H9 (cell line): Measurements from ENCODE around the gene AASDH. TPM values are rescaled to one million over a fixed set of nuclear protein-coding genes. Genes with fewer than 3 reads are reported as not detected.

Experiments
- DNase-seq: peaks from one replicate; pipeline ENCODE4 v3.0.0-alpha.2; 2017
- H2AFZ ChIP-seq: one replicate; pipeline ENCODE4 v1.6.1; 2013; ENCODE audit warnings: mild to moderate bottlenecking, low read length, control low read depth, moderate library complexity
- H2AK5ac ChIP-seq: 2 replicates; pipeline ENCODE4 v1.6.1; 2013; ENCODE audit warnings: low read length, control low read depth, mixed read lengths; ENCODE audit not compliant: insufficient read length
- H2BK120ac ChIP-seq: one replicate; pipeline ENCODE4 v1.6.1; 2013; ENCODE audit warnings: low read depth, mild to moderate bottlenecking, low read length, control low read depth, inconsistent platforms; ENCODE audit not compliant: poor library complexity, severe bottlenecking
- H2BK12ac ChIP-seq: 2 replicates; pipeline ENCODE4 v1.6.1; 2013; ENCODE audit warnings: low read length, control low read depth, mixed read lengths, low read depth; ENCODE audit not compliant: insufficient read length
- H2BK15ac ChIP-seq: 2 replicates; pipeline ENCODE4 v1.6.1; 2013; ENCODE audit warnings: low read depth, low read length, control low read depth
- H2BK20ac ChIP-seq: one replicate; pipeline ENCODE4 v1.6.1; 2013; ENCODE audit warnings: low read depth, mild to moderate bottlenecking, low read length, control low read depth, inconsistent platforms; ENCODE audit not compliant: poor library complexity, severe bottlenecking
- H2BK5ac ChIP-seq: 2 replicates; pipeline ENCODE4 v1.6.1; 2013; ENCODE audit warnings: low read length, control low read depth, mixed read lengths; ENCODE audit not compliant: insufficient read length
- H3K14ac ChIP-seq: 2 replicates; pipeline ENCODE4 v1.6.1; 2013; ENCODE audit warnings: low read length, control low read depth; ENCODE audit not compliant: insufficient read depth
- H3K18ac ChIP-seq: 2 replicates; pipeline ENCODE4 v1.6.1; 2013; ENCODE audit warnings: low read depth, mild to moderate bottlenecking, mixed read lengths, low read length, control low read depth; ENCODE audit not compliant: insufficient read length
- H3K23ac ChIP-seq: 2 replicates; pipeline ENCODE4 v1.6.1; 2013; ENCODE audit warnings: low read length, control low read depth, mixed read lengths, low read depth; ENCODE audit not compliant: insufficient read length
- H3K23me2 ChIP-seq: 2 replicates; pipeline ENCODE4 v1.6.1; 2013; ENCODE audit warnings: low read depth, mild to moderate bottlenecking, mixed read lengths, low read length, control low read depth; ENCODE audit not compliant: insufficient read length, poor library complexity, severe bottlenecking
- H3K27ac ChIP-seq: 2 replicates; pipeline ENCODE4 v1.5.1; 2013; ENCODE audit warnings: low read length, control low read depth, mixed read lengths, low read depth; ENCODE audit not compliant: insufficient read length
- H3K27me3 ChIP-seq: 2 replicates; pipeline ENCODE4 v1.6.1; 2013; ENCODE audit warnings: low read length, control low read depth, inconsistent platforms; ENCODE audit not compliant: insufficient read depth
- H3K4ac ChIP-seq: 2 replicates; pipeline ENCODE4 v1.6.1; 2013; ENCODE audit warnings: low read depth, mild to moderate bottlenecking, control low read depth, inconsistent platforms, low read length, moderate library complexity
- H3K4me1 ChIP-seq: 2 replicates; pipeline ENCODE4 v1.6.1; 2013; ENCODE audit warnings: low read length, control low read depth, inconsistent platforms; ENCODE audit not compliant: insufficient read depth
- H3K4me2 ChIP-seq: 2 replicates; pipeline ENCODE4 v1.6.1; 2013; ENCODE audit warnings: low read length, control low read depth, mixed read lengths; ENCODE audit not compliant: insufficient read length, insufficient read depth
- H3K56ac ChIP-seq: 2 replicates; pipeline ENCODE4 v1.6.1; 2013; ENCODE audit warnings: low read depth, mild to moderate bottlenecking, mixed read lengths, low read length, control low read depth; ENCODE audit not compliant: insufficient read length
- H3K79me1 ChIP-seq: 2 replicates; pipeline ENCODE4 v1.6.1; 2013; ENCODE audit warnings: low read depth, mild to moderate bottlenecking, moderate library complexity, low read length, control low read depth, inconsistent platforms; ENCODE audit not compliant: insufficient read depth, poor library complexity, severe bottlenecking
- H3K79me2 ChIP-seq: 2 replicates; pipeline ENCODE4 v1.6.1; 2013; ENCODE audit warnings: low read length, control low read depth, inconsistent platforms; ENCODE audit not compliant: insufficient read depth
- H3K9ac ChIP-seq: 2 replicates; pipeline ENCODE4 v1.6.1; 2013; ENCODE audit warnings: low read length, control low read depth, mixed read lengths; ENCODE audit not compliant: insufficient read length; ENCODE audit errors: extremely low read depth
- H3K9me3 ChIP-seq: one replicate; pipeline ENCODE4 v1.6.1; 2013; ENCODE audit warnings: low read depth, low read length, inconsistent platforms; ENCODE audit not compliant: control insufficient read depth
- H3T11ph ChIP-seq: one replicate; pipeline ENCODE4 v1.6.1; 2013; ENCODE audit warnings: mild to moderate bottlenecking, low read length, control low read depth, inconsistent platforms
- H4K20me1 ChIP-seq: one replicate; pipeline ENCODE4 v1.6.1; 2013; ENCODE audit not compliant: control insufficient read depth, insufficient read length, insufficient read depth
- H4K5ac ChIP-seq: 2 replicates; pipeline ENCODE4 v1.6.1; 2013; ENCODE audit warnings: low read depth, mild to moderate bottlenecking, mixed read lengths, low read length, control low read depth; ENCODE audit not compliant: insufficient read length
- H4K8ac ChIP-seq: replicated peaks from 2 replicates; pipeline ENCODE4 v1.6.1; 2013; ENCODE audit warnings: low read length, control low read depth, mixed read lengths, low read depth; ENCODE audit not compliant: insufficient read length
- H4K91ac ChIP-seq: 2 replicates; pipeline ENCODE4 v1.6.1; 2013; ENCODE audit warnings: low read depth, mild to moderate bottlenecking, moderate library complexity, mixed read lengths, low read length, control low read depth; ENCODE audit not compliant: insufficient read length
- H3K27ac Mint-ChIP-seq, 3 experiments: 2 replicates in 2 of 3; 3 replicates in 1 of 3; pipeline ENCODE4 v1.8.0; 2020 to 2021; ENCODE audit warnings: mixed read lengths in 3 of 3, mild to moderate bottlenecking in 1 of 3, moderate library complexity in 1 of 3
- H3K27me3 Mint-ChIP-seq: 2 replicates; pipeline ENCODE4 v1.8.0; 2021; ENCODE audit warnings: low read depth, mild to moderate bottlenecking, moderate library complexity, mixed read lengths
- H3K36me3 Mint-ChIP-seq, 3 experiments: 2 replicates in 2 of 3; 3 replicates in 1 of 3; pipeline ENCODE4 v1.8.0; 2020 to 2021; ENCODE audit warnings: low read depth in 3 of 3, mixed read lengths in 3 of 3; ENCODE audit not compliant: insufficient read depth in 1 of 3
- H3K4me1 Mint-ChIP-seq, 2 experiments: 2 replicates each; pipeline ENCODE4 v1.8.0; 2020; ENCODE audit warnings: mixed read lengths in 2 of 2
- H3K4me3 Mint-ChIP-seq, 2 experiments: 2 replicates in 1 of 2; 3 replicates in 1 of 2; pipeline ENCODE4 v1.8.0; 2020 to 2021; ENCODE audit warnings: mild to moderate bottlenecking in 2 of 2, mixed read lengths in 2 of 2, moderate library complexity in 1 of 2
- H3K9me3 Mint-ChIP-seq, 2 experiments: 2 replicates in 1 of 2; 3 replicates in 1 of 2; pipeline ENCODE4 v1.8.0; 2020; ENCODE audit warnings: mild to moderate bottlenecking in 2 of 2, mixed read lengths in 2 of 2, moderate library complexity in 1 of 2
- WGBS: extraction: QIAGEN DNeasy Blood & Tissue Kit; methylation state at CpG from one replicate; pipeline ENCODE4 v1.1.7; 2013; ENCODE audit warnings: missing lambda C conversion rate, low lambda C conversion rate, mixed read lengths; ENCODE audit not compliant: insufficient read length; ENCODE audit errors: extremely low coverage; 5-methylcytosine and 5-hydroxymethylcytosine counted together
- total RNA-seq: library from RNA; stranded (reverse); gene quantifications from 2 replicates; pipeline ENCODE4 v1.2.1, GENCODE V29; 2021
- TF ChIP-seq, protein P1 (sequence below): fragments of 200-600 bp; sonication (generic); conservative IDR thresholded peaks from 3 replicates; pipeline ENCODE4 v1.8.0; 2021; ENCODE audit warnings: antibody characterized with exemption, mild to moderate bottlenecking

AASDH gene
- total RNA-seq, 1 experiment from 2014 or later, result 12.9 TPM

- no peaks in the 10 kb centered on the region for H3K23me2 ChIP-seq
- no peak overlapping the region for H4K8ac ChIP-seq
- no peak overlapping the region for H2BK12ac ChIP-seq
- H3K9me3 ChIP-seq, result no peaks in the 10 kb centered on the region
- no peak overlapping the region for H2BK15ac ChIP-seq
- no CpG with 5 or more reads among the region's 3 CpGs for WGBS
- DNase-seq, result no peak
- Mint-ChIP-seq H3K27me3 (no peaks in the 10 kb centered on the region), H3K4me3 (no peak overlapping the region), H3K4me1 (peaks cover 3% of the 10 kb centered on the region in 2 experiments; a peak in 2 of 4 replicates), H3K27ac (no peak overlapping the region), H3K9me3 (no peaks in the 10 kb centered on the region; a peak in 1 of 5 replicates), H3K36me3 (peaks cover 2 to 13% (median 8%) of the 10 kb centered on the region in 3 experiments; a peak in 5 of 7 replicates)
- no peak overlapping the region for H3K18ac ChIP-seq
- H2AK5ac ChIP-seq, result no peak overlapping the region
- H3K14ac ChIP-seq, result no peak overlapping the region
- H2BK5ac ChIP-seq, result no peak overlapping the region
- no peak overlapping the region for H3T11ph ChIP-seq
- no peaks in the 10 kb centered on the region for H3K79me1 ChIP-seq
- H3K79me2 ChIP-seq, result no peaks in the 10 kb centered on the region
- no peak overlapping the region for H4K5ac ChIP-seq
- H3K4me2 ChIP-seq, result no peak overlapping the region
- no peaks in the 10 kb centered on the region for H4K20me1 ChIP-seq
- no peak overlapping the region for H2AFZ ChIP-seq
- H2BK120ac ChIP-seq, result no peak overlapping the region
- H3K4ac ChIP-seq, result no peak overlapping the region
- H3K56ac ChIP-seq, result no peak overlapping the region
- H3K23ac ChIP-seq, result no peak overlapping the region
- no peak overlapping the region for H3K9ac ChIP-seq
- TF ChIP-seq, protein P1, sequence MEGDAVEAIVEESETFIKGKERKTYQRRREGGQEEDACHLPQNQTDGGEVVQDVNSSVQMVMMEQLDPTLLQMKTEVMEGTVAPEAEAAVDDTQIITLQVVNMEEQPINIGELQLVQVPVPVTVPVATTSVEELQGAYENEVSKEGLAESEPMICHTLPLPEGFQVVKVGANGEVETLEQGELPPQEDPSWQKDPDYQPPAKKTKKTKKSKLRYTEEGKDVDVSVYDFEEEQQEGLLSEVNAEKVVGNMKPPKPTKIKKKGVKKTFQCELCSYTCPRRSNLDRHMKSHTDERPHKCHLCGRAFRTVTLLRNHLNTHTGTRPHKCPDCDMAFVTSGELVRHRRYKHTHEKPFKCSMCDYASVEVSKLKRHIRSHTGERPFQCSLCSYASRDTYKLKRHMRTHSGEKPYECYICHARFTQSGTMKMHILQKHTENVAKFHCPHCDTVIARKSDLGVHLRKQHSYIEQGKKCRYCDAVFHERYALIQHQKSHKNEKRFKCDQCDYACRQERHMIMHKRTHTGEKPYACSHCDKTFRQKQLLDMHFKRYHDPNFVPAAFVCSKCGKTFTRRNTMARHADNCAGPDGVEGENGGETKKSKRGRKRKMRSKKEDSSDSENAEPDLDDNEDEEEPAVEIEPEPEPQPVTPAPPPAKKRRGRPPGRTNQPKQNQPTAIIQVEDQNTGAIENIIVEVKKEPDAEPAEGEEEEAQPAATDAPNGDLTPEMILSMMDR, result no peak
- H3K4me1 ChIP-seq, result no peaks in the 10 kb centered on the region
- H2BK20ac ChIP-seq, result no peak overlapping the region
- no peak overlapping the region for H3K27ac ChIP-seq
- H4K91ac ChIP-seq, result no peak overlapping the region
- H3K27me3 ChIP-seq, result no peaks in the 10 kb centered on the region
Measured at GRCh38 chr4:56307423-56307822, 79.9 kb downstream of the AASDH start.
